Endodermal cell (in vitro differentiated cells): ENCODE results near the gene UGT1A4. TPM values are rescaled to one million over a fixed set of nuclear protein-coding genes. Genes with fewer than 3 reads are reported as not detected.

Experiments
- DNase-seq: peaks from one replicate; pipeline ENCODE4 v3.0.0-alpha.2; 2017
- H3K27ac ChIP-seq: 2 replicates; pipeline ENCODE4 v1.5.1; 2013; ENCODE audit warnings: mild to moderate bottlenecking, low read depth, low read length, moderate library complexity
- H3K27me3 ChIP-seq: 2 replicates; pipeline ENCODE4 v1.6.1; 2013; ENCODE audit warnings: mild to moderate bottlenecking, low read length, moderate library complexity; ENCODE audit not compliant: insufficient read depth, control insufficient read depth, poor library complexity, severe bottlenecking
- H3K36me3 ChIP-seq: 2 replicates; pipeline ENCODE4 v1.7.0; 2013; ENCODE audit warnings: mild to moderate bottlenecking, low read length, moderate library complexity; ENCODE audit not compliant: control insufficient read depth, insufficient read depth
- H3K4me1 ChIP-seq: one replicate; pipeline ENCODE4 v1.7.0; 2013; ENCODE audit warnings: low read length; ENCODE audit not compliant: control insufficient read depth, insufficient read depth
- H3K4me3 ChIP-seq: 2 replicates; pipeline ENCODE4 v1.5.1; 2013; ENCODE audit warnings: mild to moderate bottlenecking, low read length, moderate library complexity
- H3K9ac ChIP-seq: 2 replicates; pipeline ENCODE4 v1.6.1; 2013; ENCODE audit warnings: mild to moderate bottlenecking, low read length, moderate library complexity; ENCODE audit not compliant: poor library complexity, severe bottlenecking; ENCODE audit errors: extremely low read depth
- H3K9me3 ChIP-seq: 2 replicates; pipeline ENCODE4 v1.6.1; 2013; ENCODE audit warnings: mild to moderate bottlenecking, low read length, moderate library complexity; ENCODE audit not compliant: control insufficient read depth
- H3K27ac Mint-ChIP-seq: 2 replicates; pipeline ENCODE4 v1.8.0; 2020; ENCODE audit warnings: mixed read lengths
- H3K27me3 Mint-ChIP-seq: 2 replicates; pipeline ENCODE4 v1.8.0; 2021; ENCODE audit warnings: mild to moderate bottlenecking, mixed read lengths; ENCODE audit not compliant: insufficient read depth
- H3K36me3 Mint-ChIP-seq: 2 replicates; pipeline ENCODE4 v1.8.0; 2020; ENCODE audit warnings: low read depth, mixed read lengths
- H3K4me1 Mint-ChIP-seq: 2 replicates; pipeline ENCODE4 v1.8.0; 2020; ENCODE audit warnings: mixed read lengths
- H3K4me3 Mint-ChIP-seq: 2 replicates; pipeline ENCODE4 v1.8.0; 2020; ENCODE audit warnings: mild to moderate bottlenecking, moderate library complexity, mixed read lengths
- H3K9me3 Mint-ChIP-seq: 2 replicates; pipeline ENCODE4 v1.8.0; 2020; ENCODE audit warnings: mild to moderate bottlenecking, mixed read lengths
- WGBS, 2 experiments: methylation state at CpG; one replicate each; pipeline versions ENCODE4 v1.1.5 to v1.1.7; 2013; ENCODE audit warnings: missing lambda C conversion rate in 2 of 2, mixed read lengths in 1 of 2; ENCODE audit not compliant: insufficient coverage in 1 of 2, insufficient read length in 1 of 2; 5-methylcytosine and 5-hydroxymethylcytosine counted together
- total RNA-seq, 2 donors: library from RNA; stranded (reverse); fragmentation: NEBNext Ultra II Directional in 1 of 2; extraction: Animal tissue kit (Norgen Biotek cat#: 25700) in 1 of 2; gene quantifications; 2 replicates in 1 of 2; 3 replicates in 1 of 2; pipeline ENCODE4 v1.2.1, GENCODE V29; 2021
- TF ChIP-seq, protein P1 (sequence below): fragments of 200-600 bp; sonication (generic); conservative IDR thresholded peaks from 2 replicates; pipeline ENCODE4 v1.5.0; 2021; ENCODE audit warnings: antibody characterized with exemption, mild to moderate bottlenecking

The UGT1A4 gene
- total RNA-seq, 2 donors from 2014 or later: not detected

DNA sequence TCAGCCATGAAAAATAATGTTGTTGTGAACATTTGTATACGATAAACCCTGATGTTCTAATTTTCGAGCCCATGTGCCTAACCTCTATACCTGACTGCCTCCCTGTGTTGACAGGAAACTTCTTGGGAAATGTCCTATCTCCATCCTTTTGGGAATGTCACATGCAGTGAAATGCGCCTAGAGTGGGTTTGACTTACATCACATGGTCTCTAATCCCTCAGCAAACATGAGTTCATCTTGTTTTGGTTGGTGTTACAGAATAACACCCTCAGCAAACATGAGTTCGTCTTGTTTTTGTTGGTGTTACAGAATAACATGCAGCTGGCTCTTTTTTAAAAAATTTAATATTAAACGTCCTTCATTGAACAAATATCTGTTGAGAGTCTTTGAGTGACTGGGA, 30.2 kb upstream of the UGT1A4 start:
- DNase-seq: no peak
- Histone ChIP-seq H3K27ac (no peak overlapping the region), H3K9ac (no peak overlapping the region), H3K9me3 (no peaks in the 10 kb centered on the region), H3K36me3 (no peaks in the 10 kb centered on the region), H3K27me3 (no peaks in the 10 kb centered on the region), H3K4me1 (no peaks in the 10 kb centered on the region), H3K4me3 (no peak overlapping the region)
- H3K4me3 Mint-ChIP-seq: no peak overlapping the region
- H3K36me3 Mint-ChIP-seq: no peaks in the 10 kb centered on the region
- WGBS, 2 experiments: 90 to 100% methylated on average over 1 to 5 of the region's 5 CpGs
- TF ChIP-seq, protein P1, sequence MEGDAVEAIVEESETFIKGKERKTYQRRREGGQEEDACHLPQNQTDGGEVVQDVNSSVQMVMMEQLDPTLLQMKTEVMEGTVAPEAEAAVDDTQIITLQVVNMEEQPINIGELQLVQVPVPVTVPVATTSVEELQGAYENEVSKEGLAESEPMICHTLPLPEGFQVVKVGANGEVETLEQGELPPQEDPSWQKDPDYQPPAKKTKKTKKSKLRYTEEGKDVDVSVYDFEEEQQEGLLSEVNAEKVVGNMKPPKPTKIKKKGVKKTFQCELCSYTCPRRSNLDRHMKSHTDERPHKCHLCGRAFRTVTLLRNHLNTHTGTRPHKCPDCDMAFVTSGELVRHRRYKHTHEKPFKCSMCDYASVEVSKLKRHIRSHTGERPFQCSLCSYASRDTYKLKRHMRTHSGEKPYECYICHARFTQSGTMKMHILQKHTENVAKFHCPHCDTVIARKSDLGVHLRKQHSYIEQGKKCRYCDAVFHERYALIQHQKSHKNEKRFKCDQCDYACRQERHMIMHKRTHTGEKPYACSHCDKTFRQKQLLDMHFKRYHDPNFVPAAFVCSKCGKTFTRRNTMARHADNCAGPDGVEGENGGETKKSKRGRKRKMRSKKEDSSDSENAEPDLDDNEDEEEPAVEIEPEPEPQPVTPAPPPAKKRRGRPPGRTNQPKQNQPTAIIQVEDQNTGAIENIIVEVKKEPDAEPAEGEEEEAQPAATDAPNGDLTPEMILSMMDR: no peak
- no peak overlapping the region for H3K27ac Mint-ChIP-seq
- H3K9me3 Mint-ChIP-seq: no peaks in the 10 kb centered on the region
- H3K4me1 Mint-ChIP-seq: peaks cover 18% of the 10 kb centered on the region
- no peaks in the 10 kb centered on the region for H3K27me3 Mint-ChIP-seq

- H3K9me3 ChIP-seq: no peaks in the 10 kb centered on the region
- Mint-ChIP-seq H3K4me1 (peaks cover 18% of the 10 kb centered on the region), H3K9me3 (no peaks in the 10 kb centered on the region), H3K36me3 (no peaks in the 10 kb centered on the region), H3K27me3 (no peaks in the 10 kb centered on the region), H3K27ac (no peak overlapping the region), H3K4me3 (no peak overlapping the region)
- H3K27me3 ChIP-seq: no peaks in the 10 kb centered on the region
- no peak overlapping the region for H3K9ac ChIP-seq
- TF ChIP-seq, protein P1: no peak
- no peak overlapping the region for H3K4me3 ChIP-seq
- H3K4me1 ChIP-seq: no peaks in the 10 kb centered on the region
- DNase-seq: no peak
- no peaks in the 10 kb centered on the region for H3K36me3 ChIP-seq
- H3K27ac ChIP-seq: no peak overlapping the region
Observed at GRCh38 chr2:233689031-233689430, 29.5 kb upstream of the UGT1A4 start.

- no peaks in the 10 kb centered on the region for H3K36me3 ChIP-seq
- H3K9me3 ChIP-seq: no peaks in the 10 kb centered on the region
- 75 to 86% methylated on average over 2 to 3 of the region's 3 CpGs for WGBS, 2 experiments
- TF ChIP-seq, protein P1: no peak
- Mint-ChIP-seq H3K27ac (no peak overlapping the region), H3K4me3 (no peak overlapping the region), H3K27me3 (no peaks in the 10 kb centered on the region), H3K4me1 (peaks cover 18% of the 10 kb centered on the region), H3K36me3 (no peaks in the 10 kb centered on the region), H3K9me3 (no peaks in the 10 kb centered on the region)
- H3K27me3 ChIP-seq: no peaks in the 10 kb centered on the region
- H3K27ac ChIP-seq: no peak overlapping the region
- DNase-seq: no peak
- no peak overlapping the region for H3K9ac ChIP-seq
- no peaks in the 10 kb centered on the region for H3K4me1 ChIP-seq
- H3K4me3 ChIP-seq: no peak overlapping the region
Observed at GRCh38 chr2:233689501-233689900, 29.0 kb upstream of the UGT1A4 start.
